Measurements from ENCODE around the gene HIP1. TPM values are rescaled to one million over a fixed set of nuclear protein-coding genes. Genes with fewer than 3 reads are reported as not detected.
A peak's percentile ranks its signal among the peaks of the same experiment; 100 is the strongest.

The HIP1 gene
- total and polyA plus RNA-seq, 9 of the 15 experiments (the other 6 are each of a cell fraction or from before 2014, with no cell fraction given), result 2.4 to 13.7 (median 9.5) TPM

DNA sequence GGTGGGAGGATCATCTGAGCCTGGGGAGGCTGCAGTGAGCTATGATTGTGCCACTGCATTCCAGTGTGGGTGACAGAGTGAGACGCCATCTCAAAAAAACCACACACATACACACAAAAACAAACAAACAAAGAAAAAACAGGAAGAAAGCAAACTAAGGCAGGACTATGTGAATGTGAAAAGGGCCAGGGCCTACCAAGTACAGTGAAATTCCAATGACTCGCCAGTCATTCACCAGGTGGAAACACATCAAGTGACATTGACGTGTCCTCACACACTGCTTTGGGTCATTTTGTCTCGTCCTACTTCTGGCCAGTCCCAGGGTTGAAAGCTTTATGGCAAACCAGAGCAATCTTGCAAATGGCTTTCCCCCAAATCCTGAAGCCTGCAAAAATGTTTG, 79.9 kb downstream of the HIP1 start:
- WGBS (ENCODE audit: insufficient coverage, low coverage, missing lambda C conversion rate), result 70% methylated on average over 4 of the region's 4 CpGs
- ChIA-PET CTCF (ENCODE audit: low intra/inter-chr PET ratio) (no interaction called here), POLR2A (interaction anchor here (0.8 kb wide), 1 partner anchor 9 kb away, joined by 3 read pairs; no protein-coding TSS in a partner anchor)
- Histone ChIP-seq H3K36me3 (ENCODE audit: control insufficient read depth, insufficient read depth, low read length) (no peaks in the 10 kb centered on the region), H3K9me1 (ENCODE audit: control insufficient read depth, insufficient read depth, low read length) (no peaks in the 10 kb centered on the region), H3K27me3 (ENCODE audit: control insufficient read depth in 2 of 2, insufficient read depth in 2 of 2, low read length in 2 of 2) (no peaks in the 10 kb centered on the region), H3K79me2 (ENCODE audit: control insufficient read depth, insufficient read depth, low read length) (no peaks in the 10 kb centered on the region), H3K27ac (ENCODE audit: extremely low read depth, low read depth, low read length) (no peak overlapping the region; the same call in 2 of the 3 replicates), H3K9ac (ENCODE audit: insufficient read depth in 1 of 2, low read depth in 2 of 2, low read length in 2 of 2) (no peak overlapping the region), H3K4me2 (ENCODE audit: insufficient read depth, low read length) (no peak overlapping the region), H2AFZ (ENCODE audit: low read depth, low read length) (no peak overlapping the region), H4K20me1 (replicated peaks; ENCODE audit: control insufficient read depth, insufficient read depth, low read length) (no peaks in the 10 kb centered on the region), H3K4me1 (replicated peaks in 1 of 2; ENCODE audit: control insufficient read depth in 2 of 2, insufficient read depth in 2 of 2, low read length in 2 of 2) (peaks cover 16 to 27% of the 10 kb centered on the region in 2 experiments), H3K4me3 (no peak overlapping the region), H3K9me3 (replicated peaks; ENCODE audit: control insufficient read depth, insufficient read depth, low read depth, low read length) (no peaks in the 10 kb centered on the region)
- FAIRE-seq, result no peak
- ATAC-seq, result no peak
- in situ Hi-C loops (cut with MboI), result no loop called here
- no peak for DNase-seq (ENCODE audit: extremely low read depth in 1 of 4, low spot score in 3 of 4)
- intact Hi-C loops (cut with micrococcal nuclease), result no loop called here
- BruUV-seq (replicated peaks), result no TSS peak
- TF ChIP-seq, protein P1, sequence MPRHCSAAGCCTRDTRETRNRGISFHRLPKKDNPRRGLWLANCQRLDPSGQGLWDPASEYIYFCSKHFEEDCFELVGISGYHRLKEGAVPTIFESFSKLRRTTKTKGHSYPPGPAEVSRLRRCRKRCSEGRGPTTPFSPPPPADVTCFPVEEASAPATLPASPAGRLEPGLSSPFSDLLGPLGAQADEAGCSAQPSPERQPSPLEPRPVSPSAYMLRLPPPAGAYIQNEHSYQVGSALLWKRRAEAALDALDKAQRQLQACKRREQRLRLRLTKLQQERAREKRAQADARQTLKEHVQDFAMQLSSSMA (CRISPR knock-in tag; IDR thresholded peaks at IDR 0.05), result no peak
- TF ChIP-seq, protein P2, sequence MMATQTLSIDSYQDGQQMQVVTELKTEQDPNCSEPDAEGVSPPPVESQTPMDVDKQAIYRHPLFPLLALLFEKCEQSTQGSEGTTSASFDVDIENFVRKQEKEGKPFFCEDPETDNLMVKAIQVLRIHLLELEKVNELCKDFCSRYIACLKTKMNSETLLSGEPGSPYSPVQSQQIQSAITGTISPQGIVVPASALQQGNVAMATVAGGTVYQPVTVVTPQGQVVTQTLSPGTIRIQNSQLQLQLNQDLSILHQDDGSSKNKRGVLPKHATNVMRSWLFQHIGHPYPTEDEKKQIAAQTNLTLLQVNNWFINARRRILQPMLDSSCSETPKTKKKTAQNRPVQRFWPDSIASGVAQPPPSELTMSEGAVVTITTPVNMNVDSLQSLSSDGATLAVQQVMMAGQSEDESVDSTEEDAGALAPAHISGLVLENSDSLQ (IDR thresholded peaks at IDR 0.05), result 0 out of 2 replicates have a peak, but pooled peaks have one; percentile 25
- TF ChIP-seq SRSF7 (optimal IDR thresholded peaks at IDR 0.05; ENCODE audit: low read depth, low read length), result no peak
- TF ChIP-seq ZNF124 (CRISPR knock-in tag; IDR thresholded peaks at IDR 0.05), result no peak
- TF ChIP-seq POLR3A (IDR thresholded peaks at IDR 0.05; ENCODE audit: borderline replicate concordance, extremely low read depth, insufficient read depth, insufficient read length), result no peak
